ENCODE results near the gene ARHGAP44. TPM values are rescaled to one million over a fixed set of nuclear protein-coding genes. Genes with fewer than 3 reads are reported as not detected.

ARHGAP44 gene
- total and polyA plus RNA-seq, 2 of the 4 experiments (the other 2 are of a cell fraction): 0.54 to 1.0 TPM

GRCh38 chr17:12947047-12947446, 157.7 kb downstream of the ARHGAP44 start:
- Histone ChIP-seq H4K91ac (ENCODE audit: insufficient read depth, low read depth, low read length) (no peak overlapping the region), H2AK5ac (ENCODE audit: low read depth, low read length) (no peak overlapping the region), H2BK5ac (ENCODE audit: low read depth, low read length, poor library complexity, severe bottlenecking) (no peak overlapping the region), H3K18ac (ENCODE audit: low read depth, low read length) (no peak overlapping the region), H3K56ac (ENCODE audit: extremely low read depth, insufficient read depth, low read length) (no peak overlapping the region), H2BK15ac (ENCODE audit: low read depth, low read length) (no peak overlapping the region), H2AK9ac (replicated peaks; ENCODE audit: low read depth, low read length, poor library complexity) (no peak overlapping the region), H2BK120ac (ENCODE audit: low read depth, low read length) (no peak overlapping the region), H3K9me1 (ENCODE audit: insufficient read depth, low read length) (no peaks in the 10 kb centered on the region), H4K5ac (ENCODE audit: low read depth, low read length) (no peak overlapping the region), H3K9ac (ENCODE audit: low read depth, low read length) (no peak overlapping the region), H3K36me3 (ENCODE audit: control insufficient read depth, insufficient read depth, low read length) (no peaks in the 10 kb centered on the region), H3K4ac (ENCODE audit: low read depth, low read length) (no peak overlapping the region), H4K8ac (ENCODE audit: low read depth in 2 of 2, low read length in 2 of 2) (no peak overlapping the region), H3K9me3 (ENCODE audit: control insufficient read depth, insufficient read depth, low read length) (no peaks in the 10 kb centered on the region), H3K4me3 (ENCODE audit: insufficient read depth, low read depth, low read length) (no peak overlapping the region), H3K4me2 (ENCODE audit: low read depth, low read length) (no peak overlapping the region), H3K27ac (ENCODE audit: insufficient read depth, low read length) (no peak overlapping the region), H2BK20ac (ENCODE audit: low read depth, low read length) (no peak overlapping the region), H2AFZ (replicated peaks; ENCODE audit: low read length, poor library complexity) (no peak overlapping the region), H3K27me3 (ENCODE audit: control insufficient read depth, insufficient read depth, low read length) (no peaks in the 10 kb centered on the region), H3K4me1 (ENCODE audit: control insufficient read depth, insufficient read depth, low read length) (no peaks in the 10 kb centered on the region), H3K14ac (replicated peaks; ENCODE audit: low read depth, low read length) (no peak overlapping the region), H4K20me1 (ENCODE audit: insufficient read depth, low read length) (no peaks in the 10 kb centered on the region), H3K79me1 (ENCODE audit: low read depth in 1 of 2, low read length in 2 of 2) (no peaks in the 10 kb centered on the region), H3K23ac (ENCODE audit: low read depth, low read length) (no peak overlapping the region)
- no peak for DNase-seq
- BruUV-seq (replicated peaks): no TSS peak
- dilution Hi-C loops (cut with HindIII; ENCODE audit: low sequenced_read_pairs, unreplicated experiment): no loop called here
- in situ Hi-C loops (cut with MboI; ENCODE audit: low sequenced_read_pairs): no loop called here
- CTCF ChIA-PET: no interaction called here
- no peak for ATAC-seq (ENCODE audit: low read depth)
- WGBS, 2 experiments (ENCODE audit: extremely low coverage in 2 of 2, insufficient read length in 1 of 2): 80% methylated on average over 4 of the region's 4 CpGs; no CpG with 5 or more reads in 1 of the 2 experiments
- intact Hi-C loops (cut with micrococcal nuclease): no loop called here
- TF ChIP-seq MXI1 (IDR thresholded peaks at IDR 0.05; ENCODE audit: borderline replicate concordance, low read depth, low read length) (no peak), CHD1 (IDR thresholded peaks at IDR 0.05; ENCODE audit: low read depth, low read length) (no peak), MAZ (IDR thresholded peaks at IDR 0.05; ENCODE audit: borderline replicate concordance, low read depth, low read length) (no peak), FOS (IDR thresholded peaks at IDR 0.05; ENCODE audit: low read depth, low read length) (no peak), RCOR1 (IDR thresholded peaks at IDR 0.05; ENCODE audit: insufficient replicate concordance, low read length) (no peak), BHLHE40 (IDR thresholded peaks at IDR 0.05; ENCODE audit: low read depth, low read length) (no peak), SMC3 (IDR thresholded peaks at IDR 0.05; ENCODE audit: low read depth, low read length) (no peak), ELK1 (IDR thresholded peaks at IDR 0.05; ENCODE audit: borderline replicate concordance, low read depth, low read length) (no peak), NFE2L2 (IDR thresholded peaks at IDR 0.05; ENCODE audit: low read depth, low read length) (no peak), POLR2A (IDR thresholded peaks at IDR 0.05; ENCODE audit: low read depth, low read length) (no peak), MAFK (IDR thresholded peaks at IDR 0.05; ENCODE audit: low read depth, low read length) (no peak), RAD21 (IDR thresholded peaks at IDR 0.05; ENCODE audit: low read length) (no peak)
- TF ChIP-seq, protein P1, sequence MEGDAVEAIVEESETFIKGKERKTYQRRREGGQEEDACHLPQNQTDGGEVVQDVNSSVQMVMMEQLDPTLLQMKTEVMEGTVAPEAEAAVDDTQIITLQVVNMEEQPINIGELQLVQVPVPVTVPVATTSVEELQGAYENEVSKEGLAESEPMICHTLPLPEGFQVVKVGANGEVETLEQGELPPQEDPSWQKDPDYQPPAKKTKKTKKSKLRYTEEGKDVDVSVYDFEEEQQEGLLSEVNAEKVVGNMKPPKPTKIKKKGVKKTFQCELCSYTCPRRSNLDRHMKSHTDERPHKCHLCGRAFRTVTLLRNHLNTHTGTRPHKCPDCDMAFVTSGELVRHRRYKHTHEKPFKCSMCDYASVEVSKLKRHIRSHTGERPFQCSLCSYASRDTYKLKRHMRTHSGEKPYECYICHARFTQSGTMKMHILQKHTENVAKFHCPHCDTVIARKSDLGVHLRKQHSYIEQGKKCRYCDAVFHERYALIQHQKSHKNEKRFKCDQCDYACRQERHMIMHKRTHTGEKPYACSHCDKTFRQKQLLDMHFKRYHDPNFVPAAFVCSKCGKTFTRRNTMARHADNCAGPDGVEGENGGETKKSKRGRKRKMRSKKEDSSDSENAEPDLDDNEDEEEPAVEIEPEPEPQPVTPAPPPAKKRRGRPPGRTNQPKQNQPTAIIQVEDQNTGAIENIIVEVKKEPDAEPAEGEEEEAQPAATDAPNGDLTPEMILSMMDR (conservative IDR thresholded peaks at IDR 0.05; ENCODE audit: low read depth, low read length): no peak
- POLR2A ChIA-PET (ENCODE audit: unreplicated experiment): no interaction called here

Data from IMR-90 (cell line).